PFSK-1 (cell line): ENCODE measurements around the gene EYA3.

ENCODE experiments used
- FOXP2 ChIP-seq: optimal IDR thresholded peaks from 2 replicates; pipeline ENCODE3; 2011; ENCODE audit warnings: borderline replicate concordance, control low read depth, inconsistent platforms; ENCODE audit not compliant: insufficient read depth; ENCODE audit errors: extremely low read length, extremely low read depth
- POLR2AphosphoS5 ChIP-seq: IDR thresholded peaks from 2 replicates; pipeline ENCODE4 v1.6.1; 2012; ENCODE audit warnings: low read depth, mild to moderate bottlenecking, control low read depth, low read length, moderate library complexity
- REST ChIP-seq, 2 experiments: IDR thresholded peaks; 2 replicates each; pipeline versions ENCODE4 v1.6.1 to v1.8.0; 2011 to 2012; ENCODE audit warnings: low read depth in 2 of 2, low read length in 2 of 2, control low read depth in 1 of 2, inconsistent platforms in 1 of 2, mild to moderate bottlenecking in 1 of 2, moderate library complexity in 1 of 2; ENCODE audit not compliant: insufficient read depth in 1 of 2
- SIN3A ChIP-seq: IDR thresholded peaks from 2 replicates; pipeline ENCODE4 v1.6.1; 2012; ENCODE audit warnings: mild to moderate bottlenecking, low read length, moderate library complexity, borderline replicate concordance; ENCODE audit not compliant: insufficient read depth
- TAF1 ChIP-seq: IDR thresholded peaks from 2 replicates; pipeline ENCODE4 v1.6.1; 2012; ENCODE audit warnings: low read length, control low read depth, borderline replicate concordance; ENCODE audit not compliant: insufficient read depth

The EYA3 gene

GRCh38 chr1:28074892-28075511, 13.4 kb downstream of the EYA3 start:
- TF ChIP-seq REST (IDR thresholded peaks at IDR 0.05; ENCODE audit: insufficient read depth in 1 of 2, low read depth in 2 of 2, low read length in 2 of 2) (no peak), FOXP2 (no peak)

GRCh38 chr1:28073867-28074266, 14.5 kb downstream of the EYA3 start:
- TF ChIP-seq REST (IDR thresholded peaks at IDR 0.05; ENCODE audit: insufficient read depth in 1 of 2, low read depth in 2 of 2, low read length in 2 of 2) = no peak
- TF ChIP-seq TAF1 = no peak
- TF ChIP-seq FOXP2 = no peak
- TF ChIP-seq POLR2AphosphoS5 = no peak
- no peak for TF ChIP-seq SIN3A

- TF ChIP-seq FOXP2 (no peak), REST (IDR thresholded peaks at IDR 0.05; ENCODE audit: insufficient read depth in 1 of 2, low read depth in 2 of 2, low read length in 2 of 2) (no peak), TAF1 (no peak), SIN3A (no peak), POLR2AphosphoS5 (no peak)
Measured at GRCh38 chr1:28071813-28072212, 16.6 kb downstream of the EYA3 start.

GRCh38 chr1:28070725-28071593, 17.5 kb downstream of the EYA3 start:
- TF ChIP-seq FOXP2 (no peak), SIN3A (no peak), POLR2AphosphoS5 (no peak), TAF1 (no peak), REST (IDR thresholded peaks at IDR 0.05; ENCODE audit: insufficient read depth in 1 of 2, low read depth in 2 of 2, low read length in 2 of 2) (no peak)
